WTC11 (cell line): ENCODE data around the gene FAM111A. TPM values are rescaled to one million over a fixed set of nuclear protein-coding genes. Genes with fewer than 3 reads are reported as not detected.

Experiments
- ATAC-seq: fragments of 200-7000 bp; cut with Tn5 transposase; 2 replicates; pipeline ENCODE4 v1.10.0; 2021; ENCODE audit warnings: mild to moderate bottlenecking, moderate library complexity
- CTCF ChIA-PET: fragments of 300-600 bp; sonication (Branson Sonifier 250); formaldehyde crosslinking; loops from one replicate; lab custom pipeline; 2021; ENCODE audit warnings: antibody characterized with exemption; lab: Charles Lee
- POLR2A ChIA-PET: fragments of 350-600 bp; sonication (Branson Sonifier 250); formaldehyde crosslinking; loops from one replicate; lab custom pipeline; 2021; ENCODE audit warnings: antibody characterized with exemption; lab: Charles Lee
- DNase-seq: peaks from one replicate; pipeline ENCODE4 v3.0.0; 2021; ENCODE audit warnings: low spot score
- H3K27ac Mint-ChIP-seq: 2 replicates; pipeline ENCODE4 v1.8.0; 2021; ENCODE audit warnings: mixed read lengths
- H3K27me3 Mint-ChIP-seq: 2 replicates; pipeline ENCODE4 v1.8.0; 2021; ENCODE audit warnings: low read depth, mild to moderate bottlenecking, moderate library complexity, mixed read lengths
- H3K36me3 Mint-ChIP-seq: 2 replicates; pipeline ENCODE4 v1.8.0; 2021; ENCODE audit warnings: mixed read lengths
- H3K4me1 Mint-ChIP-seq: 2 replicates; pipeline ENCODE4 v1.8.0; 2022; ENCODE audit warnings: mixed read lengths
- H3K4me3 Mint-ChIP-seq: 2 replicates; pipeline ENCODE4 v1.8.0; 2021; ENCODE audit warnings: mild to moderate bottlenecking, moderate library complexity, mixed read lengths
- H3K9me3 Mint-ChIP-seq: 2 replicates; pipeline ENCODE4 v1.8.0; 2021; ENCODE audit warnings: mixed read lengths
- ATF6 ChIP-seq: sonication (generic); formaldehyde crosslinking; IDR thresholded peaks from 2 replicates; pipeline ENCODE4 v1.8.1; 2023; ENCODE audit warnings: mild to moderate bottlenecking, missing genetic modification reagents
- HMGA2 ChIP-seq: fragments of 250-450 bp; sonication (Bioruptor Pico); IDR thresholded peaks from 2 replicates; pipeline ENCODE4 v1.4.0; 2021; ENCODE audit warnings: mild to moderate bottlenecking, moderate library complexity
- IRF2 ChIP-seq: sonication (generic); formaldehyde crosslinking; IDR thresholded peaks from 2 replicates; pipeline ENCODE4 v1.8.0; 2022; ENCODE audit warnings: low read depth, missing genetic modification reagents, borderline replicate concordance
- MXD4 ChIP-seq: fragments of 250-450 bp; sonication (Bioruptor Pico); IDR thresholded peaks from 2 replicates; pipeline ENCODE4 v1.8.0; 2021; ENCODE audit warnings: mild to moderate bottlenecking, moderate library complexity, borderline replicate concordance
- NFYB ChIP-seq: sonication (generic); formaldehyde crosslinking; conservative IDR thresholded peaks from 2 replicates; pipeline ENCODE4 v1.8.0; 2022; ENCODE audit warnings: low read depth, missing genetic modification reagents
- USF1 ChIP-seq: sonication (generic); formaldehyde crosslinking; IDR thresholded peaks from 2 replicates; pipeline ENCODE4 v1.8.0; 2022; ENCODE audit warnings: mild to moderate bottlenecking, missing genetic modification reagents
- ZNF138 ChIP-seq: sonication (generic); formaldehyde crosslinking; conservative IDR thresholded peaks from 2 replicates; pipeline ENCODE4 v1.8.1; 2022; ENCODE audit warnings: mild to moderate bottlenecking, moderate library complexity, missing genetic modification reagents
- ZNF416 ChIP-seq: fragments of 250-450 bp; sonication (Bioruptor Pico); IDR thresholded peaks from 2 replicates; pipeline ENCODE4 v1.9.0; 2021; ENCODE audit warnings: mild to moderate bottlenecking, inconsistent platforms
- ZNF532 ChIP-seq: fragments of 250-450 bp; sonication (Bioruptor Pico); IDR thresholded peaks from 2 replicates; pipeline ENCODE4 v1.9.0; 2021; ENCODE audit warnings: mild to moderate bottlenecking, borderline replicate concordance
- ZSCAN18 ChIP-seq: fragments of 250-450 bp; sonication (Bioruptor Pico); IDR thresholded peaks from 2 replicates; pipeline ENCODE4 v2.1.2; 2022; ENCODE audit warnings: mild to moderate bottlenecking, moderate library complexity
- total RNA-seq: library from RNA; stranded (reverse); gene quantifications from 3 replicates; pipeline ENCODE4 v1.2.3, GENCODE V29; 2021

Gene FAM111A
- total RNA-seq, 1 experiment from 2014 or later = 18.8 TPM

- POLR2A ChIA-PET = interaction anchor here (1.2 to 1.8 kb wide), 3 partner anchors 8 to 11 kb away, joined by 5 to 8 read pairs (median 6); no protein-coding TSS in a partner anchor
Measured at GRCh38 chr11:59174664-59175033, 32.0 kb downstream of the FAM111A start.

DNA sequence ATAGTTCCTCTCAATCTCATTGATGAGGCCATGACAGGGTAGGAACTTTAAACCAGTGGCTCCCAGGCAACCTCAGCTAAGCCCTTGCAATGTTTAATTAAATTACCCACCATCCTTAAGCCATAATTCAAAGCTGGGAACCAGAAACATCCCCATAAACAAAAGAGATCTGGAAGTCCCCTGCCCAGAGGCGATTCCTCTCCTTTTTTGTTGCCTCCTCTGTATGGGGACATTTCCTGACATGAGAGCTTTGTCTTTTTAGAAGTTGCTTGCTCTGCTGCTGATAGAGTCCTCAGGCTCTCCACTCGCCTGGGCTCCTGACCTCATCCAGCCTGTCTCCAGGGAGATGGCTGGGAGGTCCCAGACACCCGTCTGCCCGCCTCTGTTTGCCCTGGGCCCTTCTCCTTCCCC is 32.4 kb downstream of the FAM111A start:
- Mint-ChIP-seq H3K4me1 (peaks cover 42% of the 10 kb centered on the region), H3K4me3 (peak overlapping the region; percentile 30), H3K9me3 (peaks cover 15% of the 10 kb centered on the region), H3K27ac (no peak overlapping the region), H3K36me3 (peaks cover 29% of the 10 kb centered on the region)
- ATAC-seq = no peak
- ChIA-PET POLR2A (no interaction called here), CTCF (interaction anchor here (1.1 to 14.2 kb wide), 7 partner anchors 9 to 117 kb away, joined by 3 to 382 read pairs (median 8); no protein-coding TSS in a partner anchor)
- TF ChIP-seq HMGA2 (CRISPR knock-in tag) = peak; percentile 14; the same call in 1 of the 2 replicates
- TF ChIP-seq ZNF138 (CRISPR knock-in tag) = no peak
- TF ChIP-seq, all 79 proteins: peak for 1
- DNase-seq = no peak
- H3K27me3 Mint-ChIP-seq = peaks cover 4% of the 10 kb centered on the region; the same call in 1 of the 2 replicates

More at GRCh38 chr11:59174664-59175033, 32.0 kb downstream of the FAM111A start:
- Mint-ChIP-seq H3K4me1 (peaks cover 42% of the 10 kb centered on the region), H3K27me3 (peaks cover 4% of the 10 kb centered on the region; the same call in 1 of the 2 replicates), H3K27ac (no peak overlapping the region), H3K9me3 (peaks cover 15% of the 10 kb centered on the region), H3K4me3 (peak overlapping the region; percentile 90; the same call in 1 of the 2 replicates), H3K36me3 (peaks cover 27% of the 10 kb centered on the region)
- ATAC-seq = no peak
- no peak for DNase-seq
- TF ChIP-seq NFYB (CRISPR knock-in tag) (no peak), ZNF532 (CRISPR knock-in tag) (no peak), ZNF416 (CRISPR knock-in tag) (no peak), HMGA2 (CRISPR knock-in tag) (no peak), IRF2 (CRISPR knock-in tag) (no peak), MXD4 (CRISPR knock-in tag) (no peak), ATF6 (CRISPR knock-in tag) (no peak)
- CTCF ChIA-PET = interaction anchor here (1.1 to 14.2 kb wide), 8 partner anchors 9 to 116 kb away, joined by 3 to 382 read pairs (median 8); no protein-coding TSS in a partner anchor

DNA sequence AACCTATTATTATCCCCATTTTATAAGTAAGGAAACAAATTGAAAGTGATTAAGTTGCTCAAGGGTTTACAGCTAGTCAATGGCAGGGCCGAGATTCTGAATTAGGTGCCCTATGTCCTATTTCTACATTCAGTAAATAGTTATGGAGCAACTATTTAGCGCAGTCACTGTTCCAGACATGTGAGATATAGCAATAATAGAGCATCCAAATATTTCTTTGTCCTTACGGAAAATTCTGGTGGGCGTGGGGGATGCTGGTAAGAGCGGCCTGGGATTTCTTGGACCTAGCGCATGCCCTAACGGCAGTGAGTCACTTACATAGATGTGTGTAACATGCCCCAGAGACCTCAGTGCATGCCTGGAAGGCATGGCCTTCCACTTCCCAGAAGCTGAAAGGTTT is 33.7 kb downstream of the FAM111A start:
- no peak overlapping the region for H3K4me3 Mint-ChIP-seq
- H3K27me3 Mint-ChIP-seq = peaks cover 4% of the 10 kb centered on the region; the same call in 1 of the 2 replicates
- CTCF ChIA-PET = interaction anchor here (14.2 kb wide), 1 partner anchor 7 kb away, joined by 382 read pairs; no protein-coding TSS in a partner anchor
- DNase-seq = no peak
- peaks cover 15% of the 10 kb centered on the region for H3K9me3 Mint-ChIP-seq
- peaks cover 29% of the 10 kb centered on the region for H3K36me3 Mint-ChIP-seq
- no peak for TF ChIP-seq ZSCAN18 (CRISPR knock-in tag)
- TF ChIP-seq USF1 (CRISPR knock-in tag) = no peak
- no peak for TF ChIP-seq ZNF138 (CRISPR knock-in tag)
- TF ChIP-seq, all 79 proteins: peak for 0
- Mint-ChIP-seq H3K4me1 (peaks cover 42% of the 10 kb centered on the region), H3K27ac (no peak overlapping the region)
- no peak for ATAC-seq
- POLR2A ChIA-PET = no interaction called here
